HG02623 (cell line): ENCODE measurements around the gene CTIF.

Source experiments
- ATAC-seq: cut with Tn5 transposase; IDR thresholded peaks from one replicate; pipeline ENCODE4 v1.9.1; 2021; ENCODE audit warnings: moderate library complexity; ENCODE audit not compliant: unreplicated experiment

Gene CTIF

GRCh38 chr18:48741866-48742265, 203.0 kb downstream of the CTIF start:
- no peak for ATAC-seq

GRCh38 chr18:48742304-48742703, 203.5 kb downstream of the CTIF start:
- ATAC-seq, result no peak

GRCh38 chr18:48742706-48743475, 204.1 kb downstream of the CTIF start:
- no peak for ATAC-seq

- ATAC-seq, result no peak
Observed at GRCh38 chr18:48743886-48744285, 205.1 kb downstream of the CTIF start.

GRCh38 chr18:48745293-48745692, 206.5 kb downstream of the CTIF start:
- no peak for ATAC-seq

GRCh38 chr18:48749768-48750167, 210.9 kb downstream of the CTIF start:
- no peak for ATAC-seq

GRCh38 chr18:48750485-48751175, 211.8 kb downstream of the CTIF start:
- ATAC-seq, result no peak

GRCh38 chr18:48751727-48752468, 213.1 kb downstream of the CTIF start:
- ATAC-seq, result no peak

- ATAC-seq, result no peak
Observed at GRCh38 chr18:48752478-48752877, 213.6 kb downstream of the CTIF start.

GRCh38 chr18:48752928-48753327, 214.1 kb downstream of the CTIF start:
- no peak for ATAC-seq

- ATAC-seq, result no peak
Observed at GRCh38 chr18:48753691-48754090, 214.9 kb downstream of the CTIF start.

- ATAC-seq, result no peak
Observed at GRCh38 chr18:48754559-48754958, 215.7 kb downstream of the CTIF start.

GRCh38 chr18:48754993-48755473, 216.2 kb downstream of the CTIF start:
- ATAC-seq, result peak; percentile 49

GRCh38 chr18:48756511-48757226, 217.8 kb downstream of the CTIF start:
- ATAC-seq, result no peak

- ATAC-seq, result no peak
Observed at GRCh38 chr18:48757367-48757766, 218.5 kb downstream of the CTIF start.

- no peak for ATAC-seq
Observed at GRCh38 chr18:48757906-48758305, 219.1 kb downstream of the CTIF start.

- no peak for ATAC-seq
Observed at GRCh38 chr18:48761582-48761981, 222.8 kb downstream of the CTIF start.

- no peak for ATAC-seq
Observed at GRCh38 chr18:48762022-48762421, 223.2 kb downstream of the CTIF start.

GRCh38 chr18:48762836-48763718, 224.2 kb downstream of the CTIF start:
- no peak for ATAC-seq

GRCh38 chr18:48763719-48764100, 224.9 kb downstream of the CTIF start:
- ATAC-seq, result no peak
